ENCODE data around the gene TRIM63.

The TRIM63 gene

GRCh38 chr1:26035203-26035958 is 32.0 kb downstream of the TRIM63 start:
- no peak for TF ChIP-seq JUND (IDR thresholded peaks at IDR 0.05; ENCODE audit: low read depth)
- in situ Hi-C loops (cut with HindIII; ENCODE audit: low pct_unique_long_range_greater_than_20kb, low sequenced_read_pairs), result no loop called here
- peak; percentile 88 to 96 for DNase-seq (ENCODE audit: low read depth in 1 of 2, low spot score in 1 of 2)

DNA sequence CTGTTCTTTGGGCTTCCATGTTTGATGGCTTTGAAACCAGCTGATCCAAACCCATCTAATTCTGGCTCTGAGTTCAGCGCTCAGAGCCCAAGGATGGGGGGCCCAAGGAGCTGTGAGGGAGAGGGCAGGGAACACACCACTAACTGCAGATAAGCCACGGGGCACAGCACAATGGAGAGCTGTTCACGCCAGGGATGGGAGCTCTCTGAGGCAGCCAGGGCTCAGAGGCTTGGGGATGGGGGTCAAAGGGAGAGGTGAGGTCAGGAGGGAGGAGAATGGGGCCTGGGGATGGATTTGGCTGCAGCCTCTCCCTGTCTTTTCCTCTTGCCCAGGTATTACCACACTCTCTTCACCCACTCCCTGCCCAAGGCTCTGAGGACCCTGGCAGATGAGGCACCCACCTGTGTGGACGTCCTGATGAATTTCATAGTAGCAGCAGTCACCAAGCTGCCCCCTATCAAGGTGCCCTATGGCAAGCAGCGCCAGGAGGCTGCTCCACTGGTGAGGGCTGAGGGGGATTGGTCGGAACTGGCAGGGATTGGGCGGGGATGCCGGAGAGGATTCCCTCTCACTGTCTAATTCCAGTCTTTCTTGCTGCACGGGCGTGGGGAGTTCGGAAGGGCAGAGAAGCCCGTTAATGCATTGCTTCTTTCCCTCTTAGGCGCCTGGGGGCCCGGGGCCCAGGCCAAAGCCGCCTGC is 32.8 kb downstream of the TRIM63 start:
- DNase-seq (ENCODE audit: low read depth in 1 of 2, low spot score in 1 of 2), result no peak
- no peak for TF ChIP-seq JUND (IDR thresholded peaks at IDR 0.05; ENCODE audit: low read depth)
- in situ Hi-C loops (cut with HindIII; ENCODE audit: low pct_unique_long_range_greater_than_20kb, low sequenced_read_pairs), result no loop called here

DNA sequence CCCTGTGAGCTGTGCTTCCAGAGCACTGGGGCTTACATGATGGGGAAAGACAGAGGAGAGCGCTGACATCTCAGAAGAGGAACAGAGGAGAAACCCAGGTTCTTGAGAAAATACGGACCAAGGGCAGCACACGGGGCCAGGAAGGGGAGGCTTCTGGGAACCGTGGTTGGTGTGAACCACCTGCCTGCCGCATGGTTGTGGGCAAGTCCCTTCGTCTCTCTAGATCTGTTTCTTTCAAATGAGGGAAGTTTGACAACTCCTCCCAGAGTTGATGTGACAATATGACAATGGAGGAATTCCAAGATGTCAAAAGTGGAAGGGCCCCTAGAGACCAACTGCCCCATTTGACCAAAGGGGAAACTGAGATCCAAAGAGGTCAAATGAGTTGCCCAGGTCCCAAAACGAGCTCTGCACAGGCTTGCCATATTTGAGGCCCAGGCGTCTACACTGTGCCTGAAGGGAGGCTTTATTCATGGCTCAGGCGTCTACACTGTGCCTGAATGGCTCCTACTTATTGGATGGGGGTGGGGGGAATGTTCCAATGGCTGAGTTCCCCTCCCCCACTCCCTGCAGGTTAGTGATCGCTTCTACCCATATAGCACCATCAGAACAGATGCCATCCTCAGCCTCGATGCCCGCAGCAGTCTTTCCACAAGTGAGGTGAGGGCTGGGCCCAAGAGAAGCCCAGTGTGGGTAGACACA is 34.6 kb downstream of the TRIM63 start:
- no peak for DNase-seq (ENCODE audit: low read depth in 1 of 2, low spot score in 1 of 2)
- in situ Hi-C loops (cut with HindIII; ENCODE audit: low pct_unique_long_range_greater_than_20kb, low sequenced_read_pairs), result no loop called here
- TF ChIP-seq JUND (IDR thresholded peaks at IDR 0.05; ENCODE audit: low read depth), result no peak

- DNase-seq (ENCODE audit: low read depth in 1 of 2, low spot score in 1 of 2), result no peak
- in situ Hi-C loops (cut with HindIII; ENCODE audit: low pct_unique_long_range_greater_than_20kb, low sequenced_read_pairs), result no loop called here
- TF ChIP-seq JUND (IDR thresholded peaks at IDR 0.05; ENCODE audit: low read depth), result no peak
Observed at GRCh38 chr1:26031611-26032220, 35.7 kb downstream of the TRIM63 start.

GRCh38 chr1:26031196-26031595 is 36.2 kb downstream of the TRIM63 start:
- in situ Hi-C loops (cut with HindIII; ENCODE audit: low pct_unique_long_range_greater_than_20kb, low sequenced_read_pairs), result no loop called here
- DNase-seq (ENCODE audit: low read depth in 1 of 2, low spot score in 1 of 2), result no peak
- TF ChIP-seq JUND (IDR thresholded peaks at IDR 0.05; ENCODE audit: low read depth), result no peak

GRCh38 chr1:26029864-26030481 is 37.5 kb downstream of the TRIM63 start:
- no peak for DNase-seq (ENCODE audit: low read depth in 1 of 2, low spot score in 1 of 2)
- in situ Hi-C loops (cut with HindIII; ENCODE audit: low pct_unique_long_range_greater_than_20kb, low sequenced_read_pairs), result no loop called here
- TF ChIP-seq JUND (IDR thresholded peaks at IDR 0.05; ENCODE audit: low read depth), result no peak

GRCh38 chr1:26029054-26029863 is 38.2 kb downstream of the TRIM63 start:
- in situ Hi-C loops (cut with HindIII; ENCODE audit: low pct_unique_long_range_greater_than_20kb, low sequenced_read_pairs), result no loop called here
- no peak for DNase-seq (ENCODE audit: low read depth in 1 of 2, low spot score in 1 of 2)
- no peak for TF ChIP-seq JUND (IDR thresholded peaks at IDR 0.05; ENCODE audit: low read depth)

DNA sequence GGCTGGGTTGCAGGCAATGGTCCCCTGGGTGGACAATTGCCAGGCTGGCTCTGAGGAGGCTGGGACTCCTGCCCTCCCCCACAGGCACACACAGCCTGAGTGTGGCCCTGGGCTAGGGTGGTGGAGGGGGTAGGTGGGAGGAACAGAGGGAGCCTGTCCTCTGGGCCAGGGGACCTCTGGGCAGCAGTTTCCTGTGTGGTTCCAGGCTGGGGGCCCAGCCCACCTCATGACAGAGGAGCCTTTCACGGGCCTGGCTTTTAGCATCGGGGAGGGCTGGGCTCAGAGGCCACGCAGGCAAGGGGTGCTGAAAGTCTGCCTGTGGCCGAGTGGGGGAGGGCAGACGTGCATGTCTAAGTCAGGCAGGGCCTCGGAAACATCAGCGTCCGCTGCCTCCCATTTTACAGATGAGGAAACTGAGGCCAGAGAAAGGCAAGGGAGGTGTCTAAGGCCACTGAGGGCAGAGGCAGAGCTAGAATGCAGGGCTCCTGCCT is 38.9 kb downstream of the TRIM63 start:
- in situ Hi-C loops (cut with HindIII; ENCODE audit: low pct_unique_long_range_greater_than_20kb, low sequenced_read_pairs), result no loop called here
- no peak for TF ChIP-seq JUND (IDR thresholded peaks at IDR 0.05; ENCODE audit: low read depth)
- no peak for DNase-seq (ENCODE audit: low read depth in 1 of 2, low spot score in 1 of 2)

DNA sequence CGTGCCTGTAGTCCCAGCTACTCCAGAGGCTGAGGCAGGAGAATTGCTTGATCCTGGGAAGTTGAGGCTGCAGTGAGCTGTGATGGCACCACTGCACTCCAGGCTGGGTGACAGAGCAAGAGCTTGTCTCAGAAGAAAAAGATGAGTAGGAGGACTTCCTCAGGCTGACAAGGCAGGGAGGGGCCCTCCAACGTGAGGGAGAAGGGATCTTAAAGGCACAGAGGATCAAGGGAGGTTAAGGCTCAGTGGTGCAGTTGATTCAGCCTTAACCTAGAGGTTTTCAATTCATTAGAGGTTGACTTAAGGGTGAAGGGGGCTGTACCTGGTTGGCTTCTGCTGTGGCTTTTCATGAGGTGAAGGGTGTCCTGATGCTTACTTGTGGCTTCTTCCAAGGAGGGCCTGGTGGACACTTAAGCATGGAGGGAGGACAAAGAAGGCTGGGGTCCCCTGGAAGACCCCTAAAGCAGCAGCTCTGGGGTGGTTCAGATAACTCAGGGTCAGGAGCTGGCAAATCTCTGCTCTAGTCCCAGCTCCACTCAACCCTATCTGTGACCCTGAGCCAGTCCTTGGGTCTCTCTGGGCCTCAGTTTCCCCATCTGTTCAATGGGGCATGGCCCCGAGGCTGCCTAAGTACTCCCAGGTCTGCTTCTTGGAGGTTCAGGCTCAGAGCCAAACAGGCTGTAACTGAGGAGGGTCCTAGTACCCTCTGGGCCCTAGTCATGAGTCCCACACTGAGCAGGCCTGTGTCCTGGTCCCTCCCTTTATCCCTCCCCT is 39.5 kb downstream of the TRIM63 start:
- in situ Hi-C loops (cut with HindIII; ENCODE audit: low pct_unique_long_range_greater_than_20kb, low sequenced_read_pairs), result no loop called here
- no peak for DNase-seq (ENCODE audit: low read depth in 1 of 2, low spot score in 1 of 2)
- TF ChIP-seq JUND (IDR thresholded peaks at IDR 0.05; ENCODE audit: low read depth), result no peak

DNA sequence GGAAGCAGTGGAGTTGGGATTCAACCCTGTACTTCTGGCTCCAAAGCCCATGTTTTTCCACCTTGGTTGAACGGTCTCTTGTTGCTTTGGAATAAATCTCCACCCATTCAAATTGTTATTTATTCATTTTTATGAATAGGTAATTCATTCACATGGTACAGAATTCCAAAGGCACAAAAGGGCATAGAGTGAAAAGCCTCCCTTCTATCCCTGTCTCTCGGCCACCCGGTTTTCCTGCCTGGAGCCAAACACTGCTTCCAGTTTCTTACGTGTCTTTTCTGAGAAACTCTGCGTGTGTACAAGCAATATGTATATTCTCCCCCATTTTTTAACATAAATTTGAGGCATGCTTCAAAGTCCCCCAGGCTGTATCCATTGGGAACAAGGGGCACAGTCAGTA is 41.9 kb downstream of the TRIM63 start:
- no peak for TF ChIP-seq JUND (IDR thresholded peaks at IDR 0.05; ENCODE audit: low read depth)
- in situ Hi-C loops (cut with HindIII; ENCODE audit: low pct_unique_long_range_greater_than_20kb, low sequenced_read_pairs), result no loop called here
- DNase-seq (ENCODE audit: low read depth in 1 of 2, low spot score in 1 of 2), result no peak

DNA sequence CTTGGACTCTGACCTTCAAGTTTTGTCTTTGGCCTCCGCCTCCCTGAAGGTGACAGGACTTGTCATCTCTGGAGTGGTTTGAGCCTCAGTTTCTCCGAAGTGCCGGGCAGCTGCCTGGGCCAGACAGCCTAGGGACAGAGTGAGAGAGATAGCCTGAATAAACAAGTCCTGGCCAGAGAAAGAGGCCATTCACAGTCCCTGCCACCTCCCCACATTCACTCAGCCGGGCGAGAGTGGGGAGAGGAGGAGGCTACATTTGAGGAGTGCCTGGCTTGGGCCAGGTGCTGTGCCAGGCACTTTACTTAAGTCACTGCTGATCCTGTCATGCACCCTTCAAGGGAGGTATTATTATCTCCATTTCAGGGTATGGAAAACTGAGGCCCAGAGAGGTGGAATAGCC is 42.4 kb downstream of the TRIM63 start:
- in situ Hi-C loops (cut with HindIII; ENCODE audit: low pct_unique_long_range_greater_than_20kb, low sequenced_read_pairs), result no loop called here
- no peak for TF ChIP-seq JUND (IDR thresholded peaks at IDR 0.05; ENCODE audit: low read depth)
- DNase-seq (ENCODE audit: low read depth in 1 of 2, low spot score in 1 of 2), result no peak

Data from T47D (cell line).